Measurements from ENCODE around the gene EIF4A3. TPM values are rescaled to one million over a fixed set of nuclear protein-coding genes. Genes with fewer than 3 reads are reported as not detected.

EIF4A3 gene
- total RNA-seq, 1 experiment from 2014 or later = 160 TPM

DNA sequence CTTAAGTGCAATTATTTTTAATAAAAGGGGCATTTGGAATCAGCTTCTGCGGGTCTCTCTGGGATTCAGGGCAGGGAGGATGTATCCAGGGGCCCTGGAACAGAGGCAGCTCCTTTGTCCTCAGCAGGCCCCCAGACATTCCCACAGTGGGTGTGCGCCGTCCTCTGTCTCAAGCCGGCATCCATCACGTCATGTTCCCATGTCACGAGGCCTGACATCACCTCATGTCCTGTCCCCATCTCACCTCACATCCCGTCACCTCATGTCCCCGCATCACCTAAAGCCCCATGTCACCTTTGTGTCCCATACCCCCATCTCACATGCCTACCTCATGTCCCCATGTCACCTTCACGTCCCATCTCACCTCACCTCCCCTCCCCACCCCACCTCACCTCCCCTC is 27.1 kb downstream of the EIF4A3 start:
- ATAC-seq (no peak), DNase-seq (ENCODE audit: low spot score) (no peak)
- Mint-ChIP-seq H3K9me3 (peaks cover 7% of the 10 kb centered on the region; the same call in 1 of the 2 replicates), H3K27me3 (ENCODE audit: low read depth) (no peaks in the 10 kb centered on the region; the same call in 1 of the 2 replicates), H3K4me1 (peaks cover 13% of the 10 kb centered on the region), H3K36me3 (peaks cover 11% of the 10 kb centered on the region), H3K4me3 (no peak overlapping the region), H3K27ac (no peak overlapping the region)
- ChIA-PET CTCF (interaction anchor here (1.0 to 3.2 kb wide), 3 partner anchors 18 to 115 kb away, joined by 3 to 13 read pairs (median 4); partner anchors contain the start of gene GAA), POLR2A (interaction anchor here (0.8 kb wide), 1 partner anchor 9 kb away, joined by 3 read pairs; no protein-coding TSS in a partner anchor)
- TF ChIP-seq, protein P1, sequence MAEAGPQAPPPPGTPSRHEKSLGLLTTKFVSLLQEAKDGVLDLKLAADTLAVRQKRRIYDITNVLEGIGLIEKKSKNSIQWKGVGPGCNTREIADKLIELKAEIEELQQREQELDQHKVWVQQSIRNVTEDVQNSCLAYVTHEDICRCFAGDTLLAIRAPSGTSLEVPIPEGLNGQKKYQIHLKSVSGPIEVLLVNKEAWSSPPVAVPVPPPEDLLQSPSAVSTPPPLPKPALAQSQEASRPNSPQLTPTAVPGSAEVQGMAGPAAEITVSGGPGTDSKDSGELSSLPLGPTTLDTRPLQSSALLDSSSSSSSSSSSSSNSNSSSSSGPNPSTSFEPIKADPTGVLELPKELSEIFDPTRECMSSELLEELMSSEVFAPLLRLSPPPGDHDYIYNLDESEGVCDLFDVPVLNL (CRISPR knock-in tag; IDR thresholded peaks at IDR 0.05; ENCODE audit: borderline replicate concordance, low read depth) = no peak
- TF ChIP-seq NR3C1 (CRISPR knock-in tag; conservative IDR thresholded peaks at IDR 0.05; ENCODE audit: low read depth) = no peak
- no peak for TF ChIP-seq OVOL2 (CRISPR knock-in tag; IDR thresholded peaks at IDR 0.05; ENCODE audit: borderline replicate concordance)
- TF ChIP-seq TCF7 (CRISPR knock-in tag; IDR thresholded peaks at IDR 0.05; ENCODE audit: low read depth) = no peak

DNA sequence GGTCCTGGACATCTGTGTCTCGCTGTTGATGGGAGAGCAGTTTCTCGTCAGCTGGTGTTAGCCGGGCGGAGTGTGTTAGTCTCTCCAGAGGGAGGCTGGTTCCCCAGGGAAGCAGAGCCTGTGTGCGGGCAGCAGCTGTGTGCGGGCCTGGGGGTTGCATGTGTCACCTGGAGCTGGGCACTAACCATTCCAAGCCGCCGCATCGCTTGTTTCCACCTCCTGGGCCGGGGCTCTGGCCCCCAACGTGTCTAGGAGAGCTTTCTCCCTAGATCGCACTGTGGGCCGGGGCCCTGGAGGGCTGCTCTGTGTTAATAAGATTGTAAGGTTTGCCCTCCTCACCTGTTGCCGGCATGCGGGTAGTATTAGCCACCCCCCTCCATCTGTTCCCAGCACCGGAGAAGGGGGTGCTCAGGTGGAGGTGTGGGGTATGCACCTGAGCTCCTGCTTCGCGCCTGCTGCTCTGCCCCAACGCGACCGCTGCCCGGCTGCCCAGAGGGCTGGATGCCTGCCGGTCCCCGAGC is 27.6 kb downstream of the EIF4A3 start:
- CTCF ChIA-PET = interaction anchor here (1.0 to 3.2 kb wide), 3 partner anchors 18 to 114 kb away, joined by 3 to 13 read pairs (median 4); partner anchors contain the start of gene GAA
- peaks cover 14% of the 10 kb centered on the region for H3K36me3 Mint-ChIP-seq
- ATAC-seq (no peak), DNase-seq (ENCODE audit: low spot score) (no peak)
- no peak overlapping the region for H3K4me3 Mint-ChIP-seq
- peaks cover 8% of the 10 kb centered on the region for H3K4me1 Mint-ChIP-seq
- no peak for TF ChIP-seq EMX1 (CRISPR knock-in tag; IDR thresholded peaks at IDR 0.05)
- no peak for TF ChIP-seq NR3C1 (CRISPR knock-in tag; conservative IDR thresholded peaks at IDR 0.05; ENCODE audit: low read depth)
- TF ChIP-seq, protein P2, sequence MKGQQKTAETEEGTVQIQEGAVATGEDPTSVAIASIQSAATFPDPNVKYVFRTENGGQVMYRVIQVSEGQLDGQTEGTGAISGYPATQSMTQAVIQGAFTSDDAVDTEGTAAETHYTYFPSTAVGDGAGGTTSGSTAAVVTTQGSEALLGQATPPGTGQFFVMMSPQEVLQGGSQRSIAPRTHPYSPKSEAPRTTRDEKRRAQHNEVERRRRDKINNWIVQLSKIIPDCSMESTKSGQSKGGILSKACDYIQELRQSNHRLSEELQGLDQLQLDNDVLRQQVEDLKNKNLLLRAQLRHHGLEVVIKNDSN (CRISPR knock-in tag; IDR thresholded peaks at IDR 0.05) = no peak
- TF ChIP-seq CBFB (CRISPR knock-in tag; IDR thresholded peaks at IDR 0.05; ENCODE audit: low read depth) = no peak
- TF ChIP-seq FOXK1 (CRISPR knock-in tag; IDR thresholded peaks at IDR 0.05) = no peak
- TF ChIP-seq MYBL2 (CRISPR knock-in tag; IDR thresholded peaks at IDR 0.05) = no peak
- TF ChIP-seq TP53 (CRISPR knock-in tag; IDR thresholded peaks at IDR 0.05) = no peak
- TF ChIP-seq ETV6 (CRISPR knock-in tag; IDR thresholded peaks at IDR 0.05) = no peak
- no peak for TF ChIP-seq PREB (CRISPR knock-in tag; IDR thresholded peaks at IDR 0.05; ENCODE audit: borderline replicate concordance)
- TF ChIP-seq ZNF512 (CRISPR knock-in tag; IDR thresholded peaks at IDR 0.05; ENCODE audit: borderline replicate concordance) = no peak
- no peak for TF ChIP-seq JAZF1 (CRISPR knock-in tag; IDR thresholded peaks at IDR 0.05)
- no peak for TF ChIP-seq GABPB1 (CRISPR knock-in tag; IDR thresholded peaks at IDR 0.05)
- no peak for TF ChIP-seq TEAD1 (CRISPR knock-in tag; IDR thresholded peaks at IDR 0.05)
- TF ChIP-seq CTCF (IDR thresholded peaks at IDR 0.05) = no peak
- TF ChIP-seq MLX (CRISPR knock-in tag; IDR thresholded peaks at IDR 0.05) = no peak
- peaks cover 7% of the 10 kb centered on the region; the same call in 1 of the 2 replicates for H3K9me3 Mint-ChIP-seq
- no peak overlapping the region for H3K27ac Mint-ChIP-seq
- H3K27me3 Mint-ChIP-seq (ENCODE audit: low read depth) = no peaks in the 10 kb centered on the region; the same call in 1 of the 2 replicates
- POLR2A ChIA-PET = interaction anchor here (0.8 kb wide), 1 partner anchor 9 kb away, joined by 3 read pairs; no protein-coding TSS in a partner anchor
